ENCODE data around the gene DTWD1. TPM values are rescaled to one million over a fixed set of nuclear protein-coding genes. Genes with fewer than 3 reads are reported as not detected.

Gene DTWD1
- total RNA-seq, 2 donors from 2014 or later, result 16.6 to 21.1 TPM

DNA sequence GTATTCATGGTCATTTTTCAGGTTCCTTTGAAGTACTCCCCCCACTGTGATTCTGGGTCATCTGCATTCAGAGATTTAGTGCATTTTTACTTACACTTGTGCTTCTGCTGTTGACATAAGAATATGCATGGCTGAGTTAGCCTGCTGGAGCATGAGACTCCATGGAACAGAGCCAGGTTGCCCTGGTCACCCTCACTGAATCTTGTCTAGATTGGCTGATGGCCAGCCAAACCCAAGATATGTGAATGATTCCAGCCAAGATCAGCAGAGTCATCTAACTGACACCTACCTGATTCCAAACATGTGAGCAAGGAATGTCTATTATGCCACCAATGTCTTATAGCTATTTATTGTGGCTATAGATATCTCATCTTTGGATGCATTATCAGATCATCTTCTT lies 25.1 kb downstream of the DTWD1 start:
- H3K4me3 ChIP-seq, result no peak overlapping the region
- TF ChIP-seq, protein P1, sequence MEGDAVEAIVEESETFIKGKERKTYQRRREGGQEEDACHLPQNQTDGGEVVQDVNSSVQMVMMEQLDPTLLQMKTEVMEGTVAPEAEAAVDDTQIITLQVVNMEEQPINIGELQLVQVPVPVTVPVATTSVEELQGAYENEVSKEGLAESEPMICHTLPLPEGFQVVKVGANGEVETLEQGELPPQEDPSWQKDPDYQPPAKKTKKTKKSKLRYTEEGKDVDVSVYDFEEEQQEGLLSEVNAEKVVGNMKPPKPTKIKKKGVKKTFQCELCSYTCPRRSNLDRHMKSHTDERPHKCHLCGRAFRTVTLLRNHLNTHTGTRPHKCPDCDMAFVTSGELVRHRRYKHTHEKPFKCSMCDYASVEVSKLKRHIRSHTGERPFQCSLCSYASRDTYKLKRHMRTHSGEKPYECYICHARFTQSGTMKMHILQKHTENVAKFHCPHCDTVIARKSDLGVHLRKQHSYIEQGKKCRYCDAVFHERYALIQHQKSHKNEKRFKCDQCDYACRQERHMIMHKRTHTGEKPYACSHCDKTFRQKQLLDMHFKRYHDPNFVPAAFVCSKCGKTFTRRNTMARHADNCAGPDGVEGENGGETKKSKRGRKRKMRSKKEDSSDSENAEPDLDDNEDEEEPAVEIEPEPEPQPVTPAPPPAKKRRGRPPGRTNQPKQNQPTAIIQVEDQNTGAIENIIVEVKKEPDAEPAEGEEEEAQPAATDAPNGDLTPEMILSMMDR (IDR thresholded peaks at IDR 0.05), result no peak
- TF ChIP-seq POLR2AphosphoS5 (IDR thresholded peaks at IDR 0.05) (no peak), POLR2A (IDR thresholded peaks at IDR 0.05) (no peak)
- H3K4me1 ChIP-seq (replicated peaks), result no peaks in the 10 kb centered on the region
- H3K27me3 ChIP-seq (replicated peaks; ENCODE audit: insufficient read depth), result no peaks in the 10 kb centered on the region
- DNase-seq (ENCODE audit: low spot score), result peak; percentile 31
- no peak overlapping the region for H3K27ac ChIP-seq
- no peaks in the 10 kb centered on the region for H3K36me3 ChIP-seq
- intact Hi-C loops (cut with DNase I), result no loop called here
- H3K9me3 ChIP-seq, result no peaks in the 10 kb centered on the region

DNA sequence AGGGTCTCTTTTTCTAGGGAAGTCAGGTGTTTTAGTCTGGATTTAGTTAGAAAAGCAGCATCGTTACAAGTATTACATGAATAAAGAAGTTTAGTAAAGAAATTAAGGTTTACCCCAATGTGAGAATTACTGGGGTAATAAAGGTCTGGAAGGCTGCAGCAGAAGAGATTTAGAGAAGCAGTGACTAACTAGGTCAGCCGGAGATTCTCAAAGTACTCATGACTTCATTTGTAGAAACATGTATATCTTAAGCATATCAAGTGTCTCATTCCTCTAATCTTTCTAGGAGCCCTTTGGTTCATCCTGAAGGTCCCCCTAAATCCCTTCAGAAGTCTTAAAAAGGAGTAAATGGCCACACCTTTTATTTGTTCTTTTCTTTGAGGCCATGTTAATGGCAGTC lies 26.0 kb downstream of the DTWD1 start:
- TF ChIP-seq, protein P1 (IDR thresholded peaks at IDR 0.05), result no peak
- TF ChIP-seq POLR2A (IDR thresholded peaks at IDR 0.05), result no peak
- no peak for TF ChIP-seq POLR2AphosphoS5 (IDR thresholded peaks at IDR 0.05)

DNA sequence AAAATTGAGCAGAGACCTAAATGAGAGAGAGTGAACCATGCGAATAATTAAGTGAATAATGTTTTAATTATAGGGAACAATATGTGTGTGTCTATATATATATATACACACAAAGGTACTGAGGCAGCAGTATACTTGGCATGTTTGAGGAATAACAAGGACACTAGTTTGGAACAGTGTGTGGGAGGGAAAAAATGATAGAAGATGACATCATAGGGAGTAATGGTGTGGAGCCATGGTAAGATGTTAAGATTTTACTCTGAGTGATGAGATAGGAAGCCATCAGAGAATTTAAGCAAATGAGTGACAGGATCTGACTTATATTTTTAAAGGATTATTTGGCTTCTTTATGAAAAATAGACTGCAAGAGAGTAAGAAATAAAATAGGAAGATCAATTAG lies 29.1 kb downstream of the DTWD1 start:
- H3K4me1 ChIP-seq (replicated peaks), result no peaks in the 10 kb centered on the region
- H3K9me3 ChIP-seq, result no peaks in the 10 kb centered on the region
- DNase-seq (ENCODE audit: low spot score), result no peak
- WGBS, result 93% methylated on average over 1 of the region's 1 CpG
- intact Hi-C loops (cut with DNase I), result no loop called here
- TF ChIP-seq POLR2AphosphoS5 (IDR thresholded peaks at IDR 0.05) (no peak), POLR2A (IDR thresholded peaks at IDR 0.05) (no peak)
- TF ChIP-seq, protein P1 (IDR thresholded peaks at IDR 0.05), result no peak
- H3K27ac ChIP-seq, result no peak overlapping the region
- no peaks in the 10 kb centered on the region for H3K36me3 ChIP-seq
- H3K4me3 ChIP-seq, result no peak overlapping the region
- no peaks in the 10 kb centered on the region for H3K27me3 ChIP-seq (replicated peaks; ENCODE audit: insufficient read depth)

More for the DNA sequence above, 26.0 kb downstream of the DTWD1 start:
- no peak overlapping the region for H3K4me3 ChIP-seq
- H3K36me3 ChIP-seq, result no peaks in the 10 kb centered on the region
- no peaks in the 10 kb centered on the region for H3K27me3 ChIP-seq (replicated peaks; ENCODE audit: insufficient read depth)
- H3K4me1 ChIP-seq (replicated peaks), result no peaks in the 10 kb centered on the region
- no peak for DNase-seq (ENCODE audit: low spot score)
- WGBS, result 84% methylated on average over 2 of the region's 2 CpGs
- H3K27ac ChIP-seq, result no peak overlapping the region
- intact Hi-C loops (cut with DNase I), result no loop called here
- H3K9me3 ChIP-seq, result no peaks in the 10 kb centered on the region

DNA sequence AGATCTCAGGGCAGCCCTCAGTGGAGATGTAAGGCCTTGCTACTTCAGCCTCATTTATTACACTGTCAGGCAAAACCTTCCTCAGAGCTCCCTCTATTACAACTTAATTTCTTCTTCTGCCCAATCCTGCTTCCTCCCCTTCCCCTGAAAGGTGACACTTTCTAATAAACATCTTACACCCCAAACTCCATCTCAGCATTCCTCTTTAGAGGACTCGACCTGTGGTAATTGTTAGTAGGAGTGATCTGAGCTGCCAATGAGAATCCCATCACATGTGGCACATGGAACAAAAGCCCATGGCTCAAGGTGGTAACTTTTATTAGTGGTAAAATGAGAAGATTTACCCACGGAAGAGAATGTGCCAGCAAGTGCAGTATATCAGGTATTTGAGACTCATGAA lies 29.8 kb downstream of the DTWD1 start:
- no peak overlapping the region for H3K4me3 ChIP-seq
- 18% methylated on average over 2 of the region's 2 CpGs for WGBS
- H3K27me3 ChIP-seq (replicated peaks; ENCODE audit: insufficient read depth), result no peaks in the 10 kb centered on the region
- no peaks in the 10 kb centered on the region for H3K36me3 ChIP-seq
- no peaks in the 10 kb centered on the region for H3K4me1 ChIP-seq (replicated peaks)
- no peak overlapping the region for H3K27ac ChIP-seq
- TF ChIP-seq POLR2AphosphoS5 (IDR thresholded peaks at IDR 0.05), result no peak
- no peaks in the 10 kb centered on the region for H3K9me3 ChIP-seq
- no peak for DNase-seq (ENCODE audit: low spot score)
- intact Hi-C loops (cut with DNase I), result no loop called here

DNA sequence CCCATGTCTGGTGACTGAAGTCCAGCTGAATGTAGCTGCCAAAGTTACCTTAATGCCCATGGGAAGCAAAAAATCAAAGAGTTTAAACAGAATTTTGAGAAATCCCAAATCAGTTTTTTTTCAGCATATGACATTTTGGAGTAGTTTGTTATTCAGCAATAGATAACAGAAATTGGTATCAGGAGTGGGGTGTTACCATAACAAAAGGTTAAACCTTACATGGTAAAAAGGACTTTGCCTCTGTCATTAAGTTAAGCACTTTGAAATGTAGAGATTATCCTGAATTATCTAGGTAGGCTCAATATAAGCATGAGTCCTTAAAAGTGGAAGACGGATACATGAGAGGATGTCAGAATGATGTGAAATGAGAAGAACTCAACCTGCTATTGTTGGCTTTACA lies 32.1 kb downstream of the DTWD1 start:
- WGBS, result 93% methylated on average over 1 of the region's 1 CpG
- DNase-seq (ENCODE audit: low spot score), result no peak
- TF ChIP-seq POLR2AphosphoS5 (IDR thresholded peaks at IDR 0.05) (no peak), POLR2A (IDR thresholded peaks at IDR 0.05) (no peak)
- TF ChIP-seq, protein P1 (IDR thresholded peaks at IDR 0.05), result no peak
- intact Hi-C loops (cut with DNase I), result no loop called here
- no peak overlapping the region for H3K27ac ChIP-seq
- H3K4me3 ChIP-seq, result no peak overlapping the region
- no peaks in the 10 kb centered on the region for H3K9me3 ChIP-seq
- no peaks in the 10 kb centered on the region for H3K36me3 ChIP-seq
- no peaks in the 10 kb centered on the region for H3K4me1 ChIP-seq (replicated peaks)
- no peaks in the 10 kb centered on the region for H3K27me3 ChIP-seq (replicated peaks; ENCODE audit: insufficient read depth)

Measured in prostate gland (tissue), 2 donors.